GM21576 (cell line): ENCODE data around the gene BBX.

Experiments used
- ATAC-seq: cut with Tn5 transposase; IDR thresholded peaks from one replicate; pipeline ENCODE4 v1.9.1; 2021; ENCODE audit warnings: mild to moderate bottlenecking, moderate library complexity; ENCODE audit not compliant: unreplicated experiment

BBX gene

DNA sequence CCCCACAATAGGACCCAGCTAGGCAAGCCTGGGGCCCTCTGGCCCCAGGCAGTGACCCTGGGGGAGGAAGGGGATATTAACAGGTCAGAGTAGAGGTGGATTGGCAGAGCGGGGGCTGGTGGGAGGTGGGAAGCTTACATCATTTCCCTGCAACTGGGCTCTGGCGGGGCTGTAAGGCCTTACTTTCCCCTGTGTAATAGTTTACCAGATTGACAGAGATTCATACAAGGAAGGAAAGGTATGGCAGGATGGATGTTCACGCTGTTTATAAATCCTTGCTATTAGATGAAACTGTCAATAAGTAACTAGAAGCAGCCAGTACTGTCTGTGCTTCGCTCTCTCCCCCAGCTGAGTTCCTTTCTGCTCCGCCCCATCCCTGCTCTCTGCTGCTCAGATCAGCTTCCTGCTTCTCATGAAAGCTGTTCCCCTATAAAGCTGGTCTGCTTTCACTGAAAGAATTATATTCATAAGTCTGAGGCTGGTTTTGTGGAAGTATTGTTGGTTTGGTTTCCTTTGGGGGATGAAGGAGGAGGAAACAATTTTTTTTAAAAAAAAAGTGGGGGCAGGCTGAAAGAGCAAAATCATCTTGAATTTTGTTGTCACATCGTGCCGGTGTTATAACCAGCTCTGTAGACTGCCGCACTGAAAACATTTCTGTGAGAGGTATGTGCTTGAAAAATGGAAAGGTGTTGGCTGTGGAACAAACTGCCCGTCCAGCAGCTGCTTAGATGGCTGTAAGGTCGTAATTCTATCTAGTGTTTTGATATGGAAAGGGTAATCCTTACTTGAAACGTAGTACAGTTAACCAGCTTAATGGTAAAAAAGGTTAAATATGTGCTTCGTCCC is 76.4 kb downstream of the BBX start:
- ATAC-seq = peak; percentile 91

DNA sequence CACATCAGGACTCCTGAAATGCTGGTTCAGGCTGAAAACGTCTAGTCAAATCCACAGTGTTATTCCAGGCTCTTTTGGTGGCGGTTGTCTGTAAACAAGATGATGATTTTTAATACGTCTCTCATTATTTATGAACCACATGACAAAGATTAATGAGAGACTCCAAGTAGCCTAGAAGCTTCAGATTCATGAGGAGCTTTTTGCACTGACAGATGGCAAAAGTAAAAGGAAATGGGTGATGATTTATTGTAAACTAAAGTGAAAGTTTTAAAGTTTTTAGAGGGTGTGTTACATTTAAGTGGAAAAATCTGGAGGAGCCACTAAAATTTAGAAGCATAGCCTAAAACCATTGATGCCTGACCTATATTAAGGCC is 77.0 kb downstream of the BBX start:
- no peak for ATAC-seq

DNA sequence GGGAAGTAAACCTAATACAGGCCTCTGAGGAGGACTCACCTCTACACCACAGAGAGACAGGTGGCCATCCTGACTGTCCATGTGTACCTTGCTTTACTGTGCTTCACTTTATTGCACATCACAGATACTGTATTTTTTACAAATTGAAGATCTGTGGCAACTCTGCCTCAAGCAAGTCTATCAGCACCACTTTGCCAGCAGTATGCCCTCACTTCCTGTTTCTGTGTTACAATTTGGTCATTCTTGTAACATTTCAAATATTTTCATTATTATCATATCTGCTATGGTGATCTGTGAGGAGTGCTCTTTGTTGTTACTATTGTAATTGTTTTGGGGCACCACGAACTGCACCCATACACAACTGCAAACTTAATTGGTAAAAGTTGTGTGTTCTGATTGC is 78.0 kb downstream of the BBX start:
- no peak for ATAC-seq

DNA sequence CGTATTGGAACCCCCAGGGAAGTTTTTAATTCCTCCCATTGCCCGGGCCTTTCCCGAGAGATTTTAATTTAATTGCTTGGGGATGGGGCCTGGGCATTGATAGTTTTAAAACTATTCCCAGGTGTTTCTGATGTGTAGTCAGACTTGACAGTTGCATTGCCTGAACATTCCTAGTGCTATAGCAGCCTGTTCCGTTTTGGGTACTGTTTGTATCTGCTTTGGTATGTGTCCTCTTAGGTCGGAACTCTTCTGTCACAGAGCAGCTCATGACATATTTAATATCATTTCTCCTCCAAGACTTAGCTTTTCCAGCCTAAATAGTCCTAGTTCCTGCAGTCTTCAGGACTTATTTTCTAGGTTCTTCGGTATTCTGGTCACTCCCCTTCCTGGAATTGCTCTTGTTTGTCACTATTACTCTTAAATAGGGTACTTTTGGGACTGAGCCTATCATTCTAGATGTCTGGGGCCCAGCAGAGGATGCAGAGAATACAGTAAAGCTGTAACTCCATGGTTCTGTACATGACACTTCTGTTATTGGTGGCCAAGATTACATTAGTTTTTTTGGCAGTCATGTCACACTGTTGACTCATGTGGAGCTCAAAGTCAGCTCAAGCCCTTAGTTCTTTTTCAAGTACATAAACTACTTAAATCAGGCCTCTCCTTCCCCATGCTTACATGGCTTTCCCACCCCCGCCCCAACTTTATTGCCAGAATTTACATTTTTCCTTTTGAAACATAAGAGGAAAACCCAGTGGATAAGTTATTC is 81.5 kb downstream of the BBX start:
- ATAC-seq = no peak

DNA sequence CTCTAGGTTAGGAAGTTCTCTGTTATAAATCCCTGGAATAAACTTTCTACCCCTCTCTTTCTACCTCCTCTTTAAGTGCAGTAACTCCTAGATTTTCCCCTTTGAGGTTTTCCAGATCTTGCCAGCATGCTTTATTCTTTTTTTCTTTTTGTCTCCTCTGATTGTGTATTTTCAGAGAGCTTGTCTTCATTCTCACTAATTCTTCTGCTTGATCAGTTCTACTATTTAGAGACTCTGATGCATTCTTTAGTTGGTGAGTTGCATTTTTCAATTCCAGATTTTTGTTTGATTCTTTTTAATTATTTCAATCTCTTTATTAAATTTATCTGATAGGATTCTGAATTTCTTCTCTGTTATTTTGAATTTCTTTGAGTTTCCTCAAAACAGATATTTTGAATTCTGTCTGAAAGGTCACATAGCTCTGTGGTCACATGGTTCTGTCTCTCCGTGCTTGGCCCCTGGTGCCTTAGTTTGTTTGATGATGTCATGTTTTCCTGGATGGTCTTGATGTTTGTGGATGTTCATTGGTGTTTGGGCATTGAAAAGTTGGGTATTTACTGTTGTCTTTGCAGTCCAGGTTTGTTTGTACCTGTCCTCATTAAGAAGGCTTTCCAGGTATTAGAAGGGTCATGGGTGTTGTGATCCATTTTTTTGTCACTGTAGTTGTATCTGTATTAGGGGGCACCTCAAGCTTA is 89.2 kb downstream of the BBX start:
- ATAC-seq = no peak

DNA sequence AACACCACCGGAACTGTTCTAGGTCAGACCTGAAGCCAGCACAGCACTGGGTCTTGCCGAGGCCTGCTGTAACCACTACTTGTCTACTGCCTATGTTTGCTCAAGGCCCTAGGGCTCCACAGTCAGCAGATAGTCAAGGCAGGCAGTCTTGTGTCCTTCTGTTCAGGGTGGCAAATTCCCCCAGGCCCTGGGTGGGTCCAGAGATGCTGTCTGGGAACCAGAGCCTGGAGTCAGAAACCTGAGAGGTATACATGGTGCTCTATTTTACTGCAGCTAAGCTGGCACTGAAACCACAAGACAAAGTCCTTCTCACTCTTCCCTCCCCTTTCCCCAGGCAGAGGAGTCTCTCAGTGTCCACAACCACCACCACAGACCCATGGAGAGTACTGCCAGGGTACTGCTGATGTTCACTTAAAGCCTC is 89.9 kb downstream of the BBX start:
- no peak for ATAC-seq

DNA sequence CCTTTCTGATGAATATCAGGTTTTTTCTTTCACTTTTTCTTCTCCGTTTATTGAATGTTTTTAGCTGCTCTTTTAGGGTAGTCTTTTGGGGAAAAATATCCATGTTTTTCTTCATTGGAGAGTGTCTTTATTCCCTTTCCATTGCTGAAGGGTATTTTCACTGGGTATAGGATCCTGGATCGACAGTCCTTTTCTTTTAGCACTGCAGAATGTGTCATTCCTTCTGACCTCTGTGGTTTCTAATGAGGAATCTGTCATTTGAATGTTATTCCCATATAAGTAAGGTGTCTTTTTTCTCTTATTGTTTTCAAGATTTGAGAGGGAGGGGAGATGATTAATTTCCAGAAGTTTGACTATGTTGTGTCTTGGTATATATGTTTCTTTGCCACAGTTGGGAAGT is 96.8 kb downstream of the BBX start:
- no peak for ATAC-seq

DNA sequence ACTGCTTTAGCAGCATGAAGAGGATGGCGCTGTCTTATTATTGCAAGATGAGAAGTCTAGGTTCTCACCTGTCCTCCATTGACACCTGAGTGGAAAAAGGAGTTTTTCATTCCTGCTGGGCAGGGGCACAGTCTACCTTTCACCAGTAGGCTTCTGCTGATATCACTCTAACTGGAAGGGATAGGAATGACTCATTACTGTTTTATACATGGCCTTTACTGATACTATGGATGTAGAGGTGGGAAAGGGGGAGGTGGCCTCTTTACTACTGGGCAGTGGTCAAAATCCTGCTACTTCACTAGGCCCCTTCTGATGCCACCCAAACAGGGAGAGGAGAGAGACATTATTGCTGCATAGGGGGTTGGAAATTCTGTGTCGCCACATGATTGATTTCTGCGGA is 97.8 kb downstream of the BBX start:
- ATAC-seq = no peak

DNA sequence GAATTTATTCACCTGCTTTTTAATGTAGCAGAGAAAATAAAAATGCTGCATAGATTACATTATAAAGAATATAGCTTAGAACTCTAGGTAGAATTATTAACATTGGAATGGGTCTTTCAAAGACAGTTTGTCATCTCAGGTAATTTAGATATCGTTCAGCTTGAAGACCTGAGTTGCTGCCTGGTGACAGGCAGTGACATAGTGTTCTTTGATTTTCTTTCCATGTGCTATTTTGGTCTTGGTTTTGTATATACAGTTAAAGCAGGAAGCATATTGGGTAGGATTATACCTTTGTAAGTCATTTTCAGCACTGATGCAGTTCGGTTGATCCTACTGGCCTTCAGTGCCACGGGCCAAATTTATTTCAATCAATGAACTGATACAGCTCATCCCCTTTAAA is 98.7 kb downstream of the BBX start:
- ATAC-seq = no peak

DNA sequence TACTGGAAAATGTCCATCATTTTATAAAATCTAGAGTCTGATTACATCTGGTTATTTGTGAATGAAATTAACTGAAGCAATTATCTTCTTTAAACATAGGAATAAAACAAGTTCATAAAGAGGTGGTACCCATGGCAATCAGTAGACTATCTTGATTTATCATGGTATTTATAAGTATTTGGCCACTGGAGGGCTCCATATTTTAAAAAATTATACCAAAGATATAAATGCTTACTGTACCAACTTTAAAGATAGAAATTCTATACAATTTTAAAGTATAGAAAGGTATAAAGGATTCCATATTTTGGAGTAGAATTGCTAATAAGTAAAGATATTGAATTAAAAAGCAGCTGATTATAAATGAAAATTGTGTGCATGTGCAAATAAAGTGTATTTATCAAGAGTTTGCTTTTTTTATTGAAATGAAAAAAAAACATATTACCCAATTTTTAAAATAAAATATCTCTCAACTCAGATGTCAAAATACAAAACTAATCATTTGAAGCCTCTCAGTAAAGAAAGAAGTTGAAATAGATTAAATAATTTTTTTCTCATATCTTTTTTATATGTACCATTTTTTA is 105.3 kb downstream of the BBX start:
- ATAC-seq = no peak

DNA sequence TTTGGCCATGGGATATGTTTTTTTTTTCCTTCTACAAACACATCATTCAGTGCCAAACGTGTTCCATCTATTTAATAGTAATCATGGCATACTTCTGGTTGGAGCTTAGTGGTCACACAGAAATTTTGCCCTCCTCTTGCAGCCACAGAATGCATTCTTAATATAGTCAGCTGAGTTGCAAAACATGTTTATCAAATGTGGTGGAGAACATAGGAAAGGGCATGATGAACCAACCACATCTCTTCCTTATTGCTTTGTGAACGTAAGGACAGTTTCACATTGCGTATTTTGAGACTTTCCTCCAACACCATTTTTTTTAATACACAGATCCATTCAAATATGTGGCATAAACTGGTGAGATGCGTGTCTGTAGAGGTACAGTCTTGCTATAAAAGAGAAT is 106.8 kb downstream of the BBX start:
- ATAC-seq = no peak

DNA sequence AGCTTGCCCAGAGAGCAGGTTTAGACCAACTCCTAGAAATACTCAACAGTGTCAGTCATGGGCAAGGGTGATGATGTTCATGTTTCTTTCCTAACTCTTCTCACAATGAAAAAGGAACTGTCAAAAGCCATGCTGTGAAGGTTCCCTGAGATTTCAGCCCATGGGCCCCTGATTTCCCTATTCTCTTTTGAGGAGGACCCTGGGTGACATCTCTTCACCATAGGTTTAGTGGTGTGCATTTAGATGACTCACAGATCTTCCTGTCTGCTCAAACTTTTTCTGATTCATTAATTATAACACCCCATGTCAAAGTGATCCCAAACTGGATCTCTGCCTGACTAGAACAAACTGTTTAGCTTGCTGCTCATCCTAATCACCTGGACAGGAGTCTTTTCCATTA is 108.0 kb downstream of the BBX start:
- ATAC-seq = no peak

DNA sequence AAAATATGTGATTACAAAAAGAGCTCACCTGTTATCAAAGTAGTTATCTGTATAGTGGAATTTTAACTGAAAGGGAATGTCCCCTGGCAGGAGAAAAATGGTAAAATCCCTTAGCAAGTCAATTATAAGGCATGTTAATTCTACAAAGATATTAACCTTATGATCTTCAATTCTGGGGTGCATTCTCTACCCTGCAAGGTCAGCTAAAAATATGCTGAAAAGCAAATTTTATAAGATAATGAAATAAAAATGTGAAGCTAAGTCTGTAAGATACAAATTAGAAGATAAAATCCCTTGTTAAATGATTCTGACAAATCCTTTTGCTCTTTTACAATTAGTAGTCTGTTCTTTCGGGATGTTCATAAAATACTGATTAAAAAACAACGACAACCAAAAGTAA is 109.8 kb downstream of the BBX start:
- ATAC-seq = no peak

DNA sequence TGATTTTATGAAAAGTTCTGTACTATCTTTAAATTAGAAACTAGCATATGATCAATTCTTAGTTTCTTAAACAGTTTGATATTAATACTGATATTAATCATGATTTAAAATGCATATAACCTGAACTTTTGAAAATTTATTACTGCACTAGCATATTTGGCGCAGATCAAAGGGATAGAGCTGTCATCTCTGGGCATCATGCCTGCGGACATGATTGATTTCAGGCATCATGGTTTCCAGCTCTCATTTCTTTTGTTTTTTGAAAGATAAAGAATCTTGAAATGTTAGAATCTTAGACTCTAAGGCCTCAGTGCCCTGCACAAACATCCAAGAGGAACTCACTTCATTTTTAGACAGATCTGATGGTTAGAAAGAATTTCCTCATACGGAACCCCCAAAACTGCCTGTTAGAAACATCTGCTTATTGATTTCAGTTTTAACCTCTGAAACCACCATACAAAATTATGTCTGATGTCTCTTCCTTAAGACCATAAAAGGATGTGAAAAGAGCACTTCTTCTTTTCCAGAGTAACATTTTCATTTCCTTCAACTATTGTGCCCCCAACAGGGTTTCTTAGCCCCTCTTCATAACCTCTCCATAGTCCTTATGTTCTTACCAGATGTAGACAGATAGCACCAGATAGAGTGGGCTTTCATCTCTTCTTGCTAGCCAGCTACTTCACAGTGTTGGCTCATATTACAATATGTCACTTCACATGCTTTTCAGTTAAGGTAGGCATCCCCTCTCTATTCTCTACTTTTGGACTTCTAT is 110.8 kb downstream of the BBX start:
- peak; percentile 96 for ATAC-seq

DNA sequence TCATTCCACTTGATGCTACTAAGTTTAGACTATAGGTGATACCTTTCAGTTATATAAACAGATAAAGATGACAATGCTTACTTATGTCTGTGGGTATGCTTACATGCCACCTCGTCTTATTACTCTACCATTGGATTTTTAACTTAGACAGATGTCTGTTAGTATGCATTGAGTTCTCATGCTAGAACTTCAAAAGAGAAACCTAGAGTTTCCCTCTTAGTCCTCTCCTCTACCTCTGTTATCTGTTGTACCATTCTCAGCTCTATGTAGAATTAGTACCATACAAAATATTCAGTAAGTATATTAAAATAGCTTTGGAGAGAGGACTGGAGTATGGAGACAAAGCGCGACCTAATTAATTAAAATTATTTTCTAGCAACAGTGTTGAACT is 111.3 kb downstream of the BBX start:
- peak; percentile 26 for ATAC-seq

DNA sequence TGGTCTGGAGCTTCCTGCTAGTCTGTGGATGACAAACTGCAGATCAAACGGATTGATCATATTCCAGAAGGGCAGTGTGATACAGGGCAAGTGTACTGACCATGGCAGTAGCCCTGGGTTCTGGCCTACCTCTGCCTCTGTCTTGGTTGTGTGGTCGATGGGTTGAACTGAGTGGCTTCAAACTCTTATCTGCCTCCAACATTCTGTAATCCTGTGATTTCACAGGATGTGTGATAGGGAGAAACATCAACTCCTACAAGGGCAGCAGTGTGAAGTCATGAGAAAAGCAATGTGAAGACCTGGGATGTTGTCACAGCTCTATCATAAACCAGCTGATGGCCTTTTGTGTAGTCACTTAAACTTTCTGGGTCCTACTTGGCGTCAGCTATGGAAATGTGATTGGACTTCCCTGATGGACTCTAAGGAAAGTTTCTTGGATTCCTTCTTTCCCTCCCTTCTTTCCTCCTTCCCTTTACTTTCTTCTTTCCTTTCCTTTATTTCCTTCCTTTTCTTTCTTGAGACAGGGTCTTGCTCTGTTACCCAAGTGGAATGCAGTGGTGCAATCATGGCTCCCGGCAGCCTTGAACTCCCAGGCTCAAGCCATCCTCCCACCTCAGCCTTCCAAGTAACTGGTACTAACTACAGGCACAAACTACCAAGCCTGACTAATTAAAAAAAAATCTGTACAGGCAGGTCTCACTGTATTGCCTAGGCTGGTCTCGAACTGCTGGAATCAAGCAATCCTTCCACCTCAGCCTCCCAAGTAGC is 114.8 kb downstream of the BBX start:
- no peak for ATAC-seq

DNA sequence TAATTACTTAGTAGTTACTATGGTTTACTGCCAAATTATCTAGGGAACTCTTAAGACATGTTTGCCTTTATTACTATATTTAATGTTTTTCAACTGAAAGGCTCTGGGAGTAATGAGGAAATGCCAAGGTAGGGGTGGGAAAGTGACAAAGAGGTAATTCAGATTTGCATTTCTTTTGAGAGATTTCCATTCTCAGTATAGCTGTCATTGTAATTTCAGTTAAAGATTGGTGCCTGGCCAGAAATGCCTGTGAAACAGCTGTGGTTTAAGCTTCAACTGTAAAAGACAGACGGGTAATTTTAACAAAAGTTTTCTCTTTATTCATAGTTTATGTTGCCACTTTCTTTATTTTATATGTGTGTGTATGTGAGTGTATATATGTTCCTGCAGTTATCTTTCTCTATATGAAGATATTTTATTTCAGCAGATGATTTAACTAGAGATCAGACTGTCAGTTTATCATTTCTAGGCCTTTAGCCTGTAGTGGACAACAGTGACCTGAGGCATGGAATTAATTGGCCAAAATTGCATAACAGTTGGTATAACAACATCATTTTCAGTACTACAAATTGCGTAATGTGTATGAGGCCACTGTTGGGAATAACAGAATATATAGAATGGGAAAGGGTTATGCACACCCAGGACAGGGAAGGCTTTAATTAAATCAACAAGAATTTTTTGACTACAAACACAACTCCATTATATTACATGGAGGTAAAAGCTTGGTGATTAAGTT is 119.0 kb downstream of the BBX start:
- ATAC-seq = no peak

DNA sequence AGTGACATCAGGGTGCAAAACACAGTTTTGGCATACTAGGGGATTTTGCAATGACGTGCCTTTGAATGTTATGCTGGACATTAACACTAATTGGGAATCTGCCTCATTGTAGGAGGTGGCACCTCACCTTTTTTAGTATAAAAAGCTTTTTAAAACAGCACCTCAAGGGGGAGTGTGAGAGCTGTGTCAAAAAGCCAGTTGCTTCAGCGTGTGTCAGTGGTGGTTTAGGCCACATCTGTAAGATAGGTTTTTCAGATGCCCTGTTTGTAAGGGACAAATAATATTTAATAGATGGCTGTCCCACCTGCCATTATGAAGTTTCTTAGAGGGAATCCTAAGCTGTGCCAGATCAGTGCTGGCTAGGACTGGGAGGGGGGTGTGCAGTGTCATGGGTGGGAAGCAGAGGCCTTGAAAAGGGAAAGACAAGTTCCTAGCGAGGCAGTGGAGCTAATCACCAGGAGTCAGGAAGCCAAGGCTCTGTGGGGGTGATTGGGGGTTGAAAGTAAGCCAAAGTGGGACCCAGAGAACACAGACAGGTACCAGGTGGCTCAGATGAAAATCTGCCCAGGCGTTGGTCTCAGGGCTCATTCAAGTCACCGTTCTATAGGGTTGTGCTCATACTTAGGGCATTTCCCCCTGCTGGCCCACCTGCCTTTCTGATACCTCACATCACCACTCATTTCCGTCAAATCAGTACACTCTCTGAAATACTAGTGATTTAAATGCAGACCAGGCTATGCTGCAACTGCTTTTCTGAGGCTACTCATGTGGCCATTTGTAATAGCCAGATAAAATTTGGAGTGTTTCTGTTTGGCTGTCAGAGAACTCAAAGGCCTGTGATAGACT is 120.5 kb downstream of the BBX start:
- peak; percentile 46 for ATAC-seq
